ENCODE measurements around the gene PHF3.

DNA sequence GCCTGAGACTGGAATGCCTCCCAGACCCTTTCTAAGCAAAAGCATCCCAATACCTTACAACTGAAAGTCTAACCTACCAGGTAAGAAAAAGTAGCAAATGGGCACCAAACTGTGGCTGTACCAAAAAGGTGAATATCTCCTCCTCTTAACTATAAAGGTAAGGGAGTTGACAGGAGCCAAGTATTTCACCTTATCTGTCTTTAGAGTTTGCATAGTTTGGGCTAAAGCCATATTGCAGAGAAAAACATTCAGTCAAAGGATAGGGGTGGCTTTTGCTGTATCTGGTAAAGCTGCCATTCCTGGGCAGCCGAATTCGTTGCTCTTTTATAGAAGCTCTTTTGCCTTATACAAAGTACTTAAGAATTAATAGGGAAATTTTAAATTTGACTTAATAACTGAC lies 38.1 kb downstream of the PHF3 start:
- TF ChIP-seq, protein P1, sequence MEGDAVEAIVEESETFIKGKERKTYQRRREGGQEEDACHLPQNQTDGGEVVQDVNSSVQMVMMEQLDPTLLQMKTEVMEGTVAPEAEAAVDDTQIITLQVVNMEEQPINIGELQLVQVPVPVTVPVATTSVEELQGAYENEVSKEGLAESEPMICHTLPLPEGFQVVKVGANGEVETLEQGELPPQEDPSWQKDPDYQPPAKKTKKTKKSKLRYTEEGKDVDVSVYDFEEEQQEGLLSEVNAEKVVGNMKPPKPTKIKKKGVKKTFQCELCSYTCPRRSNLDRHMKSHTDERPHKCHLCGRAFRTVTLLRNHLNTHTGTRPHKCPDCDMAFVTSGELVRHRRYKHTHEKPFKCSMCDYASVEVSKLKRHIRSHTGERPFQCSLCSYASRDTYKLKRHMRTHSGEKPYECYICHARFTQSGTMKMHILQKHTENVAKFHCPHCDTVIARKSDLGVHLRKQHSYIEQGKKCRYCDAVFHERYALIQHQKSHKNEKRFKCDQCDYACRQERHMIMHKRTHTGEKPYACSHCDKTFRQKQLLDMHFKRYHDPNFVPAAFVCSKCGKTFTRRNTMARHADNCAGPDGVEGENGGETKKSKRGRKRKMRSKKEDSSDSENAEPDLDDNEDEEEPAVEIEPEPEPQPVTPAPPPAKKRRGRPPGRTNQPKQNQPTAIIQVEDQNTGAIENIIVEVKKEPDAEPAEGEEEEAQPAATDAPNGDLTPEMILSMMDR (IDR thresholded peaks at IDR 0.05; ENCODE audit: low read length) = no peak
- TF ChIP-seq EZH2 (IDR thresholded peaks at IDR 0.05; ENCODE audit: borderline replicate concordance, low read length) = no peak
